IMR-90 (cell line): ENCODE measurements around the gene RBBP7. TPM values are rescaled to one million over a fixed set of nuclear protein-coding genes. Genes with fewer than 3 reads are reported as not detected.

Source experiments
- ATAC-seq: fragments of 200-7000 bp; cut with Tn5 transposase; 2 replicates; pipeline ENCODE4 v1.9.1; 2020; ENCODE audit warnings: low read depth, mild to moderate bottlenecking, moderate library complexity
- BruUV-seq: library from RNA; stranded (reverse); fragments of 400-500 nt; replicated peaks from 2 replicates; lab custom pipeline; 2021; lab: Mats Ljungman, UMichigan
- CTCF ChIA-PET: fragments of 300-600 bp; formaldehyde crosslinking; extraction: SDS; loops from one replicate; lab custom pipeline; 2021; ENCODE audit warnings: antibody characterized with exemption; lab: Yijun Ruan, JAX
- POLR2A ChIA-PET: fragments of 300-600 bp; sonication (Branson Sonifier 250); formaldehyde crosslinking; loops from one replicate; lab custom pipeline; 2022; ENCODE audit warnings: antibody characterized with exemption; ENCODE audit not compliant: unreplicated experiment; lab: Charles Lee
- DNase-seq: peaks from one replicate; pipeline ENCODE4 v3.0.0; 2013
- H2AFZ ChIP-seq: replicated peaks from 2 replicates; pipeline ENCODE3; 2013; ENCODE audit warnings: low read length, mild to moderate bottlenecking; ENCODE audit not compliant: poor library complexity
- H2AK5ac ChIP-seq: 2 replicates; pipeline ENCODE4 v1.6.1; 2013; ENCODE audit warnings: low read depth, low read length, inconsistent platforms
- H2AK9ac ChIP-seq: replicated peaks from 2 replicates; pipeline ENCODE3; 2013; ENCODE audit warnings: mild to moderate bottlenecking, low read depth, low read length, moderate library complexity; ENCODE audit not compliant: poor library complexity
- H2BK120ac ChIP-seq: 2 replicates; pipeline ENCODE4 v1.6.1; 2013; ENCODE audit warnings: low read depth, low read length, inconsistent platforms
- H2BK15ac ChIP-seq: 3 replicates; pipeline ENCODE4 v1.6.1; 2013; ENCODE audit warnings: low read depth, low read length, inconsistent platforms
- H2BK20ac ChIP-seq: 2 replicates; pipeline ENCODE4 v1.6.1; 2013; ENCODE audit warnings: low read depth, mild to moderate bottlenecking, inconsistent platforms, low read length, moderate library complexity
- H2BK5ac ChIP-seq: 2 replicates; pipeline ENCODE4 v1.6.1; 2013; ENCODE audit warnings: mild to moderate bottlenecking, low read depth, low read length, inconsistent platforms; ENCODE audit not compliant: poor library complexity, severe bottlenecking
- H3K14ac ChIP-seq: replicated peaks from 2 replicates; pipeline ENCODE4 v1.6.1; 2013; ENCODE audit warnings: low read depth, low read length, inconsistent platforms
- H3K18ac ChIP-seq: 2 replicates; pipeline ENCODE4 v1.6.1; 2013; ENCODE audit warnings: low read depth, low read length, control low read depth
- H3K23ac ChIP-seq: 2 replicates; pipeline ENCODE4 v1.6.1; 2013; ENCODE audit warnings: low read depth, low read length, inconsistent platforms
- H3K27ac ChIP-seq: 2 replicates; pipeline ENCODE4 v1.5.1; 2013; ENCODE audit warnings: mild to moderate bottlenecking, control low read depth, low read length; ENCODE audit not compliant: insufficient read depth
- H3K27me3 ChIP-seq: 2 replicates; pipeline ENCODE4 v1.6.1; 2013; ENCODE audit warnings: low read length; ENCODE audit not compliant: control insufficient read depth, insufficient read depth
- H3K36me3 ChIP-seq: 2 replicates; pipeline ENCODE4 v1.6.1; 2013; ENCODE audit warnings: low read length, mixed read lengths; ENCODE audit not compliant: control insufficient read depth, insufficient read depth
- H3K4ac ChIP-seq: 2 replicates; pipeline ENCODE4 v1.6.1; 2013; ENCODE audit warnings: low read depth, low read length, inconsistent platforms
- H3K4me1 ChIP-seq: 2 replicates; pipeline ENCODE4 v1.6.1; 2013; ENCODE audit warnings: low read length, mixed read lengths; ENCODE audit not compliant: control insufficient read depth, insufficient read depth
- H3K4me2 ChIP-seq: 2 replicates; pipeline ENCODE4 v1.6.1; 2013; ENCODE audit warnings: low read depth, mild to moderate bottlenecking, control low read depth, low read length, moderate library complexity
- H3K4me3 ChIP-seq: 2 replicates; pipeline ENCODE4 v1.5.1; 2013; ENCODE audit warnings: low read depth, mild to moderate bottlenecking, control low read depth, low read length, moderate library complexity; ENCODE audit not compliant: insufficient read depth
- H3K56ac ChIP-seq: 2 replicates; pipeline ENCODE4 v1.6.1; 2013; ENCODE audit warnings: low read length, inconsistent platforms; ENCODE audit not compliant: insufficient read depth; ENCODE audit errors: extremely low read depth
- H3K79me1 ChIP-seq, 2 experiments: 2 replicates each; pipeline ENCODE4 v1.6.1; 2013; ENCODE audit warnings: low read length in 2 of 2, inconsistent platforms in 1 of 2, low read depth in 1 of 2
- H3K9ac ChIP-seq: 2 replicates; pipeline ENCODE4 v1.6.1; 2013; ENCODE audit warnings: low read depth, low read length, control low read depth
- H3K9me1 ChIP-seq: 2 replicates; pipeline ENCODE4 v1.6.1; 2013; ENCODE audit warnings: low read length, inconsistent platforms; ENCODE audit not compliant: insufficient read depth
- H3K9me3 ChIP-seq: 2 replicates; pipeline ENCODE4 v1.6.1; 2013; ENCODE audit warnings: low read length; ENCODE audit not compliant: control insufficient read depth, insufficient read depth
- H4K20me1 ChIP-seq: 2 replicates; pipeline ENCODE4 v1.6.1; 2013; ENCODE audit warnings: low read length, inconsistent platforms; ENCODE audit not compliant: insufficient read depth
- H4K5ac ChIP-seq: 2 replicates; pipeline ENCODE4 v1.6.1; 2013; ENCODE audit warnings: mild to moderate bottlenecking, low read depth, low read length, control low read depth
- H4K8ac ChIP-seq, 2 experiments: 2 replicates each; pipeline ENCODE4 v1.6.1; 2013; ENCODE audit warnings: low read depth in 2 of 2, low read length in 2 of 2, control low read depth in 1 of 2, inconsistent platforms in 1 of 2
- H4K91ac ChIP-seq: 2 replicates; pipeline ENCODE4 v1.6.1; 2013; ENCODE audit warnings: low read depth, low read length, inconsistent platforms; ENCODE audit not compliant: insufficient read depth
- BHLHE40 ChIP-seq: fragments of 150-350 bp; IDR thresholded peaks from 2 replicates; pipeline ENCODE4 v1.6.1; 2016; ENCODE audit warnings: mild to moderate bottlenecking, low read depth, low read length
- CHD1 ChIP-seq: IDR thresholded peaks from 2 replicates; pipeline ENCODE4 v1.6.1; 2012; ENCODE audit warnings: low read depth, low read length, improper control_type of control experiment
- FOS ChIP-seq: fragments of 150-350 bp; IDR thresholded peaks from 2 replicates; pipeline ENCODE4 v1.6.1; 2016; ENCODE audit warnings: low read depth, low read length
- MAFK ChIP-seq: IDR thresholded peaks from 2 replicates; pipeline ENCODE4 v1.6.1; 2012; ENCODE audit warnings: low read depth, low read length, improper control_type of control experiment
- MAZ ChIP-seq: IDR thresholded peaks from 2 replicates; pipeline ENCODE4 v1.6.1; 2012; ENCODE audit warnings: low read depth, mild to moderate bottlenecking, low read length, improper control_type of control experiment, moderate library complexity, borderline replicate concordance
- MXI1 ChIP-seq: IDR thresholded peaks from 2 replicates; pipeline ENCODE4 v1.6.1; 2012; ENCODE audit warnings: low read depth, mild to moderate bottlenecking, low read length, moderate library complexity, borderline replicate concordance
- NFE2L2 ChIP-seq: fragments of 150-350 bp; IDR thresholded peaks from 2 replicates; pipeline ENCODE4 v1.6.1; 2016; ENCODE audit warnings: low read depth, mild to moderate bottlenecking, low read length
- POLR2A ChIP-seq: IDR thresholded peaks from 2 replicates; pipeline ENCODE4 v1.6.1; 2012; ENCODE audit warnings: mild to moderate bottlenecking, low read depth, low read length
- RAD21 ChIP-seq: IDR thresholded peaks from 2 replicates; pipeline ENCODE4 v1.6.1; 2012; ENCODE audit warnings: low read length, improper control_type of control experiment
- RCOR1 ChIP-seq: IDR thresholded peaks from 2 replicates; pipeline ENCODE4 v1.6.1; 2012; ENCODE audit warnings: mild to moderate bottlenecking, low read length, improper control_type of control experiment; ENCODE audit not compliant: insufficient replicate concordance
- RFX5 ChIP-seq: IDR thresholded peaks from 2 replicates; pipeline ENCODE4 v1.8.0; 2012; ENCODE audit warnings: low read depth, mild to moderate bottlenecking, low read length, moderate library complexity
- SMC3 ChIP-seq: fragments of 150-350 bp; IDR thresholded peaks from 2 replicates; pipeline ENCODE4 v1.6.1; 2016; ENCODE audit warnings: low read depth, mild to moderate bottlenecking, antibody characterized with exemption, low read length, moderate library complexity
- WGBS, 2 experiments: methylation state at CpG; one replicate each; pipeline versions ENCODE4 v1.1.5 to v1.1.7; 2013; ENCODE audit warnings: missing lambda C conversion rate in 2 of 2; ENCODE audit not compliant: insufficient read length in 1 of 2; ENCODE audit errors: extremely low coverage in 2 of 2; 5-methylcytosine and 5-hydroxymethylcytosine counted together
- dilution Hi-C: fragments of 300-500 bp; cut with HindIII; formaldehyde crosslinking; loops from one replicate; pipeline ENCODE4 v1.14.3; 2018; ENCODE audit warnings: low sequenced_read_pairs; ENCODE audit not compliant: unreplicated experiment
- in situ Hi-C: fragments of 300-500 bp; cut with MboI; formaldehyde crosslinking; loops from 3 replicates; pipeline ENCODE4 v1.14.3; 2019; ENCODE audit warnings: low sequenced_read_pairs, inconsistent platforms, mixed read lengths
- intact Hi-C: fragments of 100-400 bp; cut with micrococcal nuclease; formaldehyde crosslinking; loops from 2 replicates; pipeline ENCODE4 v1.10.0; 2022
- polyA plus RNA-seq, 3 experiments: library from polyadenylated mRNA; depleted of rRNA; stranded (reverse); fragments of >200 nt; gene quantifications; 2 replicates each; pipeline ENCODE4 v1.2.3, GENCODE V29; 2012; ENCODE audit warnings: low replicate concordance in 1 of 3
- total RNA-seq: library from RNA; depleted of rRNA; stranded (reverse); fragments of >200 nt; gene quantifications from 2 replicates; pipeline ENCODE4 v1.2.3, GENCODE V29; 2012
- TF ChIP-seq, protein P1 (sequence below): fragments of 150-350 bp; IDR thresholded peaks from 2 replicates; pipeline ENCODE4 v1.6.1; 2016; ENCODE audit warnings: low read depth, mild to moderate bottlenecking, low read length, moderate library complexity, borderline replicate concordance
- TF ChIP-seq, protein P2 (sequence below): fragments of 150-350 bp; IDR thresholded peaks from 2 replicates; pipeline ENCODE4 v1.6.1; 2017; ENCODE audit warnings: mild to moderate bottlenecking, antibody characterized with exemption, low read length, low read depth
- TF ChIP-seq, protein P3 (sequence below): conservative IDR thresholded peaks from 2 replicates; pipeline ENCODE4 v1.5.1; 2012; ENCODE audit warnings: mild to moderate bottlenecking, low read depth, low read length, improper control_type of control experiment

The RBBP7 gene
- total and polyA plus RNA-seq, 2 of the 4 experiments (the other 2 are of a cell fraction): 147 to 149 TPM

DNA sequence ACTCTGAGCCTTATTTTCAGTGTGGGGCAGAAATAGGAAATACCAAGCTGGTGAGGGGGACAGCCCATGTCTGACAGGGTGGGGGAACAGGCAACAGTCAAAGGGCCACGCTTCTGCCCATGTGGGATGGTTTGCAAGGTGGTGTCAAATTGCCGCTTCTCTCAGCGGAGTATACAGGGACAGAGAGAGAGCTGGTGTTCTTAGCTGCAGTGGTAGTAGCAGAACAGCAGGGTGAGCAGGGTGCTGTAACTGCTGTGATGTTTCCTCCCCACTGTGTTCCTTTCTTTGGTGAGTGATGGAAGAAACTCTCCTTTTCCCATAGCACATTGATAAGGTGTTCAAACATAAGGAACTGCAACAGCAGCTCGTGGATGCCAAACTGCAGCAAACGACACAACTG is 37.9 kb downstream of the RBBP7 start:
- Histone ChIP-seq H3K4me3 (no peak overlapping the region), H2BK15ac (no peak overlapping the region), H2AK9ac (no peak overlapping the region), H4K20me1 (no peaks in the 10 kb centered on the region), H2BK5ac (no peak overlapping the region), H3K9ac (no peak overlapping the region), H2BK120ac (no peak overlapping the region), H3K27ac (no peak overlapping the region), H3K56ac (no peak overlapping the region), H3K9me1 (no peaks in the 10 kb centered on the region), H3K79me1 (0 out of 4 replicates have a peak, but pooled peaks cover 0 to 3% of the 10 kb centered on the region in 2 experiments), H3K14ac (no peak overlapping the region), H2AFZ (no peak overlapping the region), H4K91ac (no peak overlapping the region), H3K9me3 (no peaks in the 10 kb centered on the region), H3K4me2 (no peak overlapping the region), H2AK5ac (no peak overlapping the region), H3K36me3 (peaks cover 21% of the 10 kb centered on the region), H3K4ac (no peak overlapping the region), H3K4me1 (peaks cover 11% of the 10 kb centered on the region), H3K18ac (no peak overlapping the region), H2BK20ac (no peak overlapping the region), H3K23ac (no peak overlapping the region), H4K8ac (no peak overlapping the region), H4K5ac (no peak overlapping the region), H3K27me3 (no peaks in the 10 kb centered on the region; the same call in 1 of the 2 replicates)
- in situ Hi-C loops: loop anchor here (25.0 kb wide), 1 partner anchor 855 kb away; no protein-coding TSS in a partner anchor
- intact Hi-C loops: no loop called here
- ATAC-seq: peak; percentile 32; the same call in 1 of the 2 replicates
- no CpG with 5 or more reads among the region's 5 CpGs for WGBS, 2 experiments
- no peak for TF ChIP-seq MAZ
- TF ChIP-seq, protein P1, sequence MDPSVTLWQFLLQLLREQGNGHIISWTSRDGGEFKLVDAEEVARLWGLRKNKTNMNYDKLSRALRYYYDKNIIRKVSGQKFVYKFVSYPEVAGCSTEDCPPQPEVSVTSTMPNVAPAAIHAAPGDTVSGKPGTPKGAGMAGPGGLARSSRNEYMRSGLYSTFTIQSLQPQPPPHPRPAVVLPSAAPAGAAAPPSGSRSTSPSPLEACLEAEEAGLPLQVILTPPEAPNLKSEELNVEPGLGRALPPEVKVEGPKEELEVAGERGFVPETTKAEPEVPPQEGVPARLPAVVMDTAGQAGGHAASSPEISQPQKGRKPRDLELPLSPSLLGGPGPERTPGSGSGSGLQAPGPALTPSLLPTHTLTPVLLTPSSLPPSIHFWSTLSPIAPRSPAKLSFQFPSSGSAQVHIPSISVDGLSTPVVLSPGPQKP: no peak
- no peak for TF ChIP-seq BHLHE40
- TF ChIP-seq MAFK: no peak
- no peak for TF ChIP-seq MXI1
- TF ChIP-seq, protein P2, sequence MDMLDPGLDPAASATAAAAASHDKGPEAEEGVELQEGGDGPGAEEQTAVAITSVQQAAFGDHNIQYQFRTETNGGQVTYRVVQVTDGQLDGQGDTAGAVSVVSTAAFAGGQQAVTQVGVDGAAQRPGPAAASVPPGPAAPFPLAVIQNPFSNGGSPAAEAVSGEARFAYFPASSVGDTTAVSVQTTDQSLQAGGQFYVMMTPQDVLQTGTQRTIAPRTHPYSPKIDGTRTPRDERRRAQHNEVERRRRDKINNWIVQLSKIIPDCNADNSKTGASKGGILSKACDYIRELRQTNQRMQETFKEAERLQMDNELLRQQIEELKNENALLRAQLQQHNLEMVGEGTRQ: no peak
- TF ChIP-seq, protein P3, sequence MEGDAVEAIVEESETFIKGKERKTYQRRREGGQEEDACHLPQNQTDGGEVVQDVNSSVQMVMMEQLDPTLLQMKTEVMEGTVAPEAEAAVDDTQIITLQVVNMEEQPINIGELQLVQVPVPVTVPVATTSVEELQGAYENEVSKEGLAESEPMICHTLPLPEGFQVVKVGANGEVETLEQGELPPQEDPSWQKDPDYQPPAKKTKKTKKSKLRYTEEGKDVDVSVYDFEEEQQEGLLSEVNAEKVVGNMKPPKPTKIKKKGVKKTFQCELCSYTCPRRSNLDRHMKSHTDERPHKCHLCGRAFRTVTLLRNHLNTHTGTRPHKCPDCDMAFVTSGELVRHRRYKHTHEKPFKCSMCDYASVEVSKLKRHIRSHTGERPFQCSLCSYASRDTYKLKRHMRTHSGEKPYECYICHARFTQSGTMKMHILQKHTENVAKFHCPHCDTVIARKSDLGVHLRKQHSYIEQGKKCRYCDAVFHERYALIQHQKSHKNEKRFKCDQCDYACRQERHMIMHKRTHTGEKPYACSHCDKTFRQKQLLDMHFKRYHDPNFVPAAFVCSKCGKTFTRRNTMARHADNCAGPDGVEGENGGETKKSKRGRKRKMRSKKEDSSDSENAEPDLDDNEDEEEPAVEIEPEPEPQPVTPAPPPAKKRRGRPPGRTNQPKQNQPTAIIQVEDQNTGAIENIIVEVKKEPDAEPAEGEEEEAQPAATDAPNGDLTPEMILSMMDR: no peak
- no peak for TF ChIP-seq SMC3
- TF ChIP-seq RAD21: no peak
- TF ChIP-seq RCOR1: no peak
- no peak for TF ChIP-seq CHD1
- no peak for TF ChIP-seq FOS
- no peak for TF ChIP-seq POLR2A
- no peak for TF ChIP-seq RFX5
- no peak for TF ChIP-seq NFE2L2
- dilution Hi-C loops: no loop called here
- no TSS peak for BruUV-seq
- DNase-seq: peak; percentile 28
- ChIA-PET CTCF (interaction anchor here (2.5 kb wide), 1 partner anchor 214 kb away, joined by 8 read pairs; no protein-coding TSS in a partner anchor), POLR2A (no interaction called here)
